Uterus (tissue), 2 donors: Measurements from ENCODE around the gene PLK1.

Experiments used
- CTCF ChIP-seq, 4 experiments: fragments of 200-600 bp in 2 of 4; fragments of 450-650 bp in 2 of 4; sonication (generic) in 2 of 4; IDR thresholded peaks; one replicate each; pipeline ENCODE4 v1.5.1; 2016 to 2019; ENCODE audit warnings: antibody characterized with exemption in 4 of 4, mild to moderate bottlenecking in 2 of 4, moderate library complexity in 1 of 4
- POLR2A ChIP-seq, 2 donors: fragments of 450-650 bp; IDR thresholded peaks; one replicate each; pipeline ENCODE4 v1.6.1; 2016; ENCODE audit warnings: antibody characterized with exemption in 2 of 2, mild to moderate bottlenecking in 1 of 2, moderate library complexity in 1 of 2

GRCh38 chr16:23701045-23701444 lies 22.4 kb downstream of the PLK1 start:
- no peak for TF ChIP-seq CTCF (IDR thresholded peaks at IDR 0.05)
- no peak for TF ChIP-seq POLR2A (IDR thresholded peaks at IDR 0.05)
